Common myeloid progenitor, CD34-positive (primary cell): ENCODE measurements around the gene MCM7.

Source experiments
- CTCF ChIA-PET: fragments of 350-600 bp; sonication (Branson Sonifier 250); formaldehyde crosslinking; loops from one replicate; lab custom pipeline; 2021; ENCODE audit warnings: antibody characterized with exemption; lab: Charles Lee
- POLR2A ChIA-PET: fragments of 350-600 bp; sonication (Branson Sonifier 250); formaldehyde crosslinking; loops from one replicate; lab custom pipeline; 2021; ENCODE audit warnings: antibody characterized with exemption; lab: Charles Lee
- DNase-seq, 3 donors: peaks; one replicate each; pipeline versions ENCODE4 v3.0.0 to v3.0.0-alpha.2; 2013
- H3K27ac ChIP-seq, 2 experiments: 1 replicate in 1 of 2; 2 replicates in 1 of 2; pipeline ENCODE4 v1.7.0; 2013; ENCODE audit warnings: inconsistent platforms in 2 of 2, low read length in 2 of 2, mild to moderate bottlenecking in 2 of 2, low read depth in 1 of 2, moderate library complexity in 1 of 2; ENCODE audit not compliant: severe bottlenecking in 2 of 2, insufficient read depth in 1 of 2, poor library complexity in 1 of 2
- H3K27me3 ChIP-seq, 5 experiments: replicated peaks in 2 of 5; 1 replicate in 3 of 5; 2 replicates in 2 of 5; pipeline versions ENCODE4 v1.6.1 to v1.7.0; 2013; ENCODE audit warnings: low read length in 4 of 5, mild to moderate bottlenecking in 2 of 5, moderate library complexity in 2 of 5, inconsistent platforms in 1 of 5; ENCODE audit not compliant: insufficient read depth in 5 of 5, control insufficient read depth in 4 of 5
- H3K36me3 ChIP-seq, 4 experiments: 1 replicate in 2 of 4; 2 replicates in 2 of 4; pipeline versions ENCODE4 v1.6.1 to v1.7.0; 2013; ENCODE audit warnings: low read length in 3 of 4, control low read depth in 1 of 4, mild to moderate bottlenecking in 1 of 4; ENCODE audit not compliant: control insufficient read depth in 4 of 4, insufficient read depth in 4 of 4
- H3K4me1 ChIP-seq, 4 experiments: 1 replicate in 3 of 4; 2 replicates in 1 of 4; pipeline versions ENCODE4 v1.6.1 to v1.7.1; 2013; ENCODE audit warnings: low read length in 3 of 4, mild to moderate bottlenecking in 3 of 4, control low read depth in 1 of 4, inconsistent platforms in 1 of 4, moderate library complexity in 1 of 4; ENCODE audit not compliant: control insufficient read depth in 4 of 4, insufficient read depth in 4 of 4; ENCODE audit errors: control extremely low read depth in 1 of 4
- H3K4me3 ChIP-seq, 7 experiments: 1 replicate in 4 of 7; 2 replicates in 3 of 7; pipeline versions ENCODE4 v1.5.1 to v1.7.0; 2013; ENCODE audit warnings: mild to moderate bottlenecking in 7 of 7, low read length in 6 of 7, moderate library complexity in 6 of 7, inconsistent platforms in 2 of 7, low read depth in 2 of 7, control low read depth in 1 of 7; ENCODE audit not compliant: insufficient read depth in 4 of 7, control insufficient read depth in 1 of 7; ENCODE audit errors: extremely low read depth in 1 of 7
- H3K9me3 ChIP-seq, 5 experiments: 1 replicate in 4 of 5; 2 replicates in 1 of 5; pipeline versions ENCODE4 v1.6.1 to v1.7.1; 2013; ENCODE audit warnings: low read length in 4 of 5, mild to moderate bottlenecking in 2 of 5, inconsistent platforms in 1 of 5, low read depth in 1 of 5, moderate library complexity in 1 of 5; ENCODE audit not compliant: control insufficient read depth in 4 of 5, insufficient read depth in 2 of 5; ENCODE audit errors: control extremely low read depth in 1 of 5
- WGBS: methylation state at CpG from one replicate; pipeline ENCODE4 v1.1.5; 2013; ENCODE audit not compliant: insufficient coverage; 5-methylcytosine and 5-hydroxymethylcytosine counted together

Gene MCM7

DNA sequence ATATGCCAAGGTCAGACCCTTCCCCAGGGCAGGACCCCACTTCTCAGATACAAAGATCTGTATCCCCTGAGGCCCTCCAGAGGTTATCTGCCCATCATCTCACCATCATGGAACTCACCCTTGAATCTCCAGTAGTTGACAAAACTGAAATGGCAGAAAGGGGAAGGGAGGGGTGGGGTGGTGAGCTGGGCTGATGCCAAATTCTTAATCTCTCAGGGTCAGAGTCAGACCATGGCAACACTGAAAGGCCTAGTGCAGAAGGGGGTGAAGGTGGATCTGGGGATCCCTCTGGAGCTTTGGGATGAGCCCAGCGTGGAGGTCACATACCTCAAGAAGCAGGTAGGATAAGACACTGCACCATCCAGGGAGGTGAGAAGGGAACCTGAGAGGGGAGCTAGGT is 21.4 kb upstream of the MCM7 start:
- no peaks in the 10 kb centered on the region for H3K27me3 ChIP-seq
- peaks cover 0 to 6% (median under 1%) of the 10 kb centered on the region in 4 experiments for H3K36me3 ChIP-seq
- H3K27ac ChIP-seq = no peak overlapping the region
- no peaks in the 10 kb centered on the region for H3K9me3 ChIP-seq
- DNase-seq = peak in 2 of 3 donors; percentile 45 to 49
- ChIA-PET CTCF (interaction anchor here (1.0 kb wide), 1 partner anchor 96 kb away, joined by 4 read pairs; no protein-coding TSS in a partner anchor), POLR2A (no interaction called here)
- no peak overlapping the region for H3K4me3 ChIP-seq
- peaks cover 2 to 35% (median 28%) of the 10 kb centered on the region in 4 experiments for H3K4me1 ChIP-seq
- 90% methylated on average over 1 of the region's 1 CpG for WGBS

GRCh38 chr7:100122067-100122466 is 20.9 kb upstream of the MCM7 start:
- H3K27ac ChIP-seq = no peak overlapping the region
- DNase-seq = no peak
- H3K27me3 ChIP-seq = no peaks in the 10 kb centered on the region
- H3K4me3 ChIP-seq = no peak overlapping the region
- CTCF ChIA-PET = no interaction called here
- H3K4me1 ChIP-seq = peaks cover 2 to 32% (median 25%) of the 10 kb centered on the region in 4 experiments
- 98% methylated on average over 6 of the region's 13 CpGs for WGBS
- POLR2A ChIA-PET = no interaction called here
- no peaks in the 10 kb centered on the region for H3K9me3 ChIP-seq
- peaks cover 0 to 6% (median under 1%) of the 10 kb centered on the region in 4 experiments for H3K36me3 ChIP-seq

- POLR2A ChIA-PET = interaction anchor here (1.2 kb wide), 1 partner anchor 19 kb away, joined by 4 read pairs; the partner anchor contains the start of genes AP4M1 and MCM7
- H3K27ac ChIP-seq = peak overlapping the region in 1 of 2 experiments; percentile 99
- H3K4me1 ChIP-seq = peaks cover 2 to 27% (median 17%) of the 10 kb centered on the region in 4 experiments
- no peaks in the 10 kb centered on the region for H3K27me3 ChIP-seq
- H3K36me3 ChIP-seq = peaks cover 0 to 6% (median under 1%) of the 10 kb centered on the region in 4 experiments
- peak overlapping the region in 3 of 7 experiments; percentile 84 to 95 (median 95) for H3K4me3 ChIP-seq
- no peak for DNase-seq
- no peaks in the 10 kb centered on the region for H3K9me3 ChIP-seq
- WGBS = 91% methylated on average over 1 of the region's 1 CpG
- CTCF ChIA-PET = interaction anchor here (0.9 to 1.8 kb wide), 6 partner anchors 9 to 33 kb away, joined by 3 to 5 read pairs (median 4); no protein-coding TSS in a partner anchor
Observed at GRCh38 chr7:100120733-100121036, 19.5 kb upstream of the MCM7 start.

- H3K36me3 ChIP-seq = peaks cover 0 to 6% (median under 1%) of the 10 kb centered on the region in 4 experiments
- POLR2A ChIA-PET = interaction anchor here (1.2 kb wide), 1 partner anchor 19 kb away, joined by 4 read pairs; the partner anchor contains the start of genes AP4M1 and MCM7
- 47% methylated on average over 14 of the region's 19 CpGs for WGBS
- peaks cover 2 to 24% (median 15%) of the 10 kb centered on the region in 4 experiments for H3K4me1 ChIP-seq
- H3K4me3 ChIP-seq = peak overlapping the region; percentile 55 to 97 (median 94)
- no peaks in the 10 kb centered on the region for H3K27me3 ChIP-seq
- no peaks in the 10 kb centered on the region for H3K9me3 ChIP-seq
- peak; percentile 49 to 76 (median 72) for DNase-seq
- CTCF ChIA-PET = interaction anchor here (0.9 to 1.8 kb wide), 6 partner anchors 10 to 32 kb away, joined by 3 to 5 read pairs (median 4); no protein-coding TSS in a partner anchor
- peak overlapping the region; percentile 97 to 99 for H3K27ac ChIP-seq
Observed at GRCh38 chr7:100119970-100120732, 19.0 kb upstream of the MCM7 start.

DNA sequence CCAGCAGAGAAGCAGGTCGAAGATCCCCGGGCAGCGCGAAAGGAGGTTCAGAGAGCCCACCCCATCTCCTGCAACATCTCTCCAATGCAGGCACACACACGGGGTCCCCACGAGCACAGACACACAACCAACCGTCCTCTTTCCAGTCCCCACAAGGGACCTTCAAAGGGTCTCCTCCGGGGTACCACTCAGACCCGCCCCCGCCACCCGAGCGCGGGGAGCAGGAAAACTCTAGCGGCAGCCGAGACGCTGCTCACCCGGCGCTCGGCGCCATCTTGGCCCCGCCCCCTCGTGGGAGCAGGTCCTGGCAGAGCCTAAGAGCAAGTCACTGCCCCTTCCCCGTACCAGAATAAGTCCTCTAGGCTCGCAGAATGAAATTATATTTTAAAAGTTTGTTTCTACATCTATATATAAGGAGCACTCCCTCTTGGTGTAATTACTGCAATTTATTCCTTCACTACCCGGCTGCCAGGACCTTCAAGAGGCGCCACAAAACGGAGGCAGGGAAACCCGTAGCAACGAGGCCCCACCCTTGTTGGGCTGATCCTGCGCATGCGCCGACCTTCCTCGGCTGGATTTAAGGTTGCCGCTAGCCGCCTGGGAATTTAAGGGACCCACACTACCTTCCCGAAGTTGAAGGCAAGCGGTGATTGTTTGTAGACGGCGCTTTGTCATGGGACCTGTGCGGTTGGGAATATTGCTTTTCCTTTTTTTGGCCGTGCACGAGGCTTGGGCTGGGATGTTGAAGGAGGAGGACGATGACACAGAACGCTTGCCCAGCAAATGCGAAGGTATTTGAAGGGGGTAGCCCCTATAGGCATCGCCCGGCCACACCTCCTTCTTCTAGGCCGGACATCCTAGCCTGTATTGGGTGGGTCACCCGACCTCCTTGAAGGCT is 18.1 kb upstream of the MCM7 start, which contains the start of the genes CNPY4 and TAF6:
TSS of gene CNPY4 (plus strand) at position 563 of the 898 bp plus-strand sequence. CDS start at position 674, 111 bp downstream.
TSS of gene TAF6 (minus strand) at position 287 of the 898 bp plus-strand sequence. CDS start 5,149 bp downstream, outside the sequence.
- peak within 1 kb of the TSS; percentile 97 to 99 for H3K27ac ChIP-seq
- peak within 1 kb of the TSS; percentile 73 to 97 (median 94) for H3K4me3 ChIP-seq
- POLR2A ChIA-PET = interaction anchor here (1.2 kb wide), 1 partner anchor 18 kb away, joined by 4 read pairs; the partner anchor contains the start of genes AP4M1 and MCM7
- WGBS = 0% methylated on average over 38 of the region's 49 CpGs
- peaks cover 2 to 22% (median 12%) of the 10 kb centered on the region in 4 experiments for H3K4me1 ChIP-seq
- DNase-seq = peak; percentile 94 to 97 (median 96)
- peaks cover 0 to 1% (median 0%) of the 10 kb centered on the region in 4 experiments for H3K36me3 ChIP-seq
- H3K9me3 ChIP-seq = no peaks in the 10 kb centered on the region
- CTCF ChIA-PET = interaction anchor here (0.9 to 1.8 kb wide), 4 partner anchors 10 to 31 kb away, joined by 3 to 5 read pairs (median 4); no protein-coding TSS in a partner anchor
- no peaks in the 10 kb centered on the region for H3K27me3 ChIP-seq

GRCh38 chr7:100118388-100119071 is 17.3 kb upstream of the MCM7 start:
- DNase-seq = no peak
- ChIA-PET POLR2A (no interaction called here), CTCF (no interaction called here)
- Histone ChIP-seq H3K4me3 (peak overlapping the region; percentile 73 to 97 (median 94)), H3K9me3 (no peaks in the 10 kb centered on the region), H3K27me3 (no peaks in the 10 kb centered on the region), H3K4me1 (peaks cover 2 to 22% (median 12%) of the 10 kb centered on the region in 4 experiments), H3K36me3 (peaks cover 0 to 7% (median 3%) of the 10 kb centered on the region in 4 experiments), H3K27ac (peak overlapping the region; percentile 97 to 99)
- 22% methylated on average over 17 of the region's 18 CpGs for WGBS
